Keratinocyte (primary cell): ENCODE measurements around the gene TMEM132D. TPM values are rescaled to one million over a fixed set of nuclear protein-coding genes. Genes with fewer than 3 reads are reported as not detected.

Source experiments
- DNase-seq: peaks from one replicate; pipeline ENCODE4 v3.0.0-alpha.2; 2011; ENCODE audit warnings: low read depth, missing footprints, low spot score
- FAIRE-seq: peaks from 2 replicates; lab custom pipeline; 2011; peaks lifted over from hg19 to GRCh38; lab: Jason Lieb, UNC
- H2AFZ ChIP-seq: 2 replicates; pipeline ENCODE4 v1.6.0; 2012; ENCODE audit warnings: low read length, control low read depth, inconsistent platforms; ENCODE audit not compliant: control insufficient read depth
- H3K27ac ChIP-seq: 2 replicates; pipeline ENCODE4 v1.5.1; 2011; ENCODE audit warnings: low read length; ENCODE audit not compliant: control insufficient read depth, insufficient read depth
- H3K27me3 ChIP-seq: 3 replicates; pipeline ENCODE4 v1.6.0; 2011; ENCODE audit warnings: low read length; ENCODE audit not compliant: control insufficient read depth, insufficient read depth; ENCODE audit errors: extremely low read depth
- H3K36me3 ChIP-seq, 2 experiments: 2 replicates in 1 of 2; 3 replicates in 1 of 2; pipeline ENCODE4 v1.5.1; 2011; ENCODE audit warnings: low read length in 2 of 2, mild to moderate bottlenecking in 1 of 2; ENCODE audit not compliant: control insufficient read depth in 2 of 2, insufficient read depth in 2 of 2; ENCODE audit errors: extremely low read depth in 1 of 2
- H3K4me1 ChIP-seq: 3 replicates; pipeline ENCODE4 v1.5.1; 2011; ENCODE audit warnings: low read length; ENCODE audit not compliant: control insufficient read depth, insufficient read depth; ENCODE audit errors: extremely low read depth
- H3K4me2 ChIP-seq: 3 replicates; pipeline ENCODE4 v1.6.0; 2011; ENCODE audit warnings: low read depth, low read length; ENCODE audit not compliant: control insufficient read depth, insufficient read depth; ENCODE audit errors: extremely low read depth
- H3K4me3 ChIP-seq, 3 experiments: fragments of 200-600 bp in 1 of 3; sonication (generic) in 1 of 3; 2 replicates in 2 of 3; 3 replicates in 1 of 3; pipeline ENCODE4 v1.5.1; 2011 to 2016; ENCODE audit warnings: low read length in 3 of 3, mild to moderate bottlenecking in 3 of 3, control low read depth in 2 of 3, inconsistent platforms in 1 of 3, low read depth in 1 of 3, mixed read lengths in 1 of 3, mixed run types in 1 of 3, moderate library complexity in 1 of 3; ENCODE audit not compliant: control insufficient read depth in 2 of 3, insufficient read depth in 2 of 3; ENCODE audit errors: extremely low read depth in 1 of 3
- H3K79me2 ChIP-seq: 2 replicates; pipeline ENCODE4 v1.6.0; 2012; ENCODE audit warnings: low read length; ENCODE audit not compliant: control insufficient read depth, insufficient read depth
- H3K9ac ChIP-seq: 3 replicates; pipeline ENCODE4 v1.6.0; 2011; ENCODE audit warnings: low read length; ENCODE audit not compliant: control insufficient read depth, insufficient read depth; ENCODE audit errors: extremely low read depth
- H3K9me1 ChIP-seq: 3 replicates; pipeline ENCODE4 v1.6.0; 2011; ENCODE audit warnings: low read length; ENCODE audit not compliant: control insufficient read depth, insufficient read depth; ENCODE audit errors: extremely low read depth
- H3K9me3 ChIP-seq: 2 replicates; pipeline ENCODE4 v1.5.1; 2012; ENCODE audit warnings: low read depth, low read length; ENCODE audit not compliant: control insufficient read depth
- H4K20me1 ChIP-seq: 3 replicates; pipeline ENCODE4 v1.6.0; 2011; ENCODE audit warnings: low read length; ENCODE audit not compliant: control insufficient read depth, insufficient read depth; ENCODE audit errors: extremely low read depth
- EZH2 ChIP-seq: IDR thresholded peaks from one replicate; pipeline ENCODE4 v1.6.1; 2012; ENCODE audit warnings: inconsistent platforms, mild to moderate bottlenecking, low read length, moderate library complexity
- dilution Hi-C: fragments of 300-500 bp; cut with MboI; formaldehyde crosslinking; loops from one replicate; pipeline ENCODE4 v1.7.0; 2020; ENCODE audit warnings: low sequenced_read_pairs; ENCODE audit not compliant: extremely low pct_ligation_motif_present
- polyA plus RNA-seq, 5 experiments: library from polyadenylated mRNA; depleted of rRNA in 3 of 5; stranded (reverse) in 3 of 5; stranded (forward) in 1 of 5; unstranded in 1 of 5; fragments of >200 nt; gene quantifications; 1 replicate in 1 of 5; 2 replicates in 3 of 5; 3 replicates in 1 of 5; pipeline versions ENCODE4 v1.2.1 to v1.2.3, GENCODE V29; 2011 to 2012; ENCODE audit warnings: missing spikeins in 2 of 5, low read depth in 1 of 5, low replicate concordance in 1 of 5
- TF ChIP-seq, protein P1 (sequence below), 3 experiments: IDR thresholded peaks in 1 of 3; conservative IDR thresholded peaks in 1 of 3; optimal IDR thresholded peaks in 1 of 3; 2 replicates in 2 of 3; 3 replicates in 1 of 3; pipeline versions ENCODE3 to v1.5.1; 2011; ENCODE audit warnings: low read length in 3 of 3, mild to moderate bottlenecking in 3 of 3, moderate library complexity in 2 of 3, control low read depth in 1 of 3, inconsistent platforms in 1 of 3; ENCODE audit not compliant: insufficient read depth in 2 of 3; ENCODE audit errors: extremely low read depth in 1 of 3

TMEM132D gene
- polyA plus RNA-seq, 1 donor (not counting 4 experiments of a cell fraction or from before 2014, with no cell fraction given) = not detected

DNA sequence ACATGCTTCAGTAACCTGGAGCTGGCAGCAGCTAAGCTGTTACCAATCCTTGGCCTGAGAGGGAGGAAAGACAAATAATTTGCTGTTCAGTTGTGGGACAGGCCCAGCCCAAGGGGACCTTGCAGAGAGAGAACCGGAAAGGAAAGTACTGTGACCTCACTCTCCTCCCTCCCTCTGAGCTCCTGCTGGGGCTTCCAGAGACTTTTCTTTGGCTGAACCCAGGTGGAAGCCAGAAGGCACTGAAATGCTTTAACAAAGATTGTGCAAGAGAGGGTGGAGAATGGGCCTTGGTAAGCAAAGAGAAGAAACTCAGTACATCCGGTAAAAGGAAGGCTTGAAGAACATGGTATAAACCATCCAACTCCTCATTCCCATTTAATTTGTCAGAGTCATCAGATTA is 593.5 kb downstream of the TMEM132D start:
- FAIRE-seq (no peak), DNase-seq (no peak)
- Histone ChIP-seq H3K9me3 (no peaks in the 10 kb centered on the region), H3K79me2 (no peaks in the 10 kb centered on the region), H3K36me3 (no peaks in the 10 kb centered on the region), H3K4me1 (no peaks in the 10 kb centered on the region), H2AFZ (no peak overlapping the region), H3K27ac (no peak overlapping the region), H3K4me2 (no peak overlapping the region), H3K9me1 (no peaks in the 10 kb centered on the region), H3K4me3 (no peak overlapping the region), H3K9ac (no peak overlapping the region), H3K27me3 (no peaks in the 10 kb centered on the region), H4K20me1 (no peaks in the 10 kb centered on the region)
- dilution Hi-C loops = no loop called here
- TF ChIP-seq EZH2 = no peak
- TF ChIP-seq, protein P1, sequence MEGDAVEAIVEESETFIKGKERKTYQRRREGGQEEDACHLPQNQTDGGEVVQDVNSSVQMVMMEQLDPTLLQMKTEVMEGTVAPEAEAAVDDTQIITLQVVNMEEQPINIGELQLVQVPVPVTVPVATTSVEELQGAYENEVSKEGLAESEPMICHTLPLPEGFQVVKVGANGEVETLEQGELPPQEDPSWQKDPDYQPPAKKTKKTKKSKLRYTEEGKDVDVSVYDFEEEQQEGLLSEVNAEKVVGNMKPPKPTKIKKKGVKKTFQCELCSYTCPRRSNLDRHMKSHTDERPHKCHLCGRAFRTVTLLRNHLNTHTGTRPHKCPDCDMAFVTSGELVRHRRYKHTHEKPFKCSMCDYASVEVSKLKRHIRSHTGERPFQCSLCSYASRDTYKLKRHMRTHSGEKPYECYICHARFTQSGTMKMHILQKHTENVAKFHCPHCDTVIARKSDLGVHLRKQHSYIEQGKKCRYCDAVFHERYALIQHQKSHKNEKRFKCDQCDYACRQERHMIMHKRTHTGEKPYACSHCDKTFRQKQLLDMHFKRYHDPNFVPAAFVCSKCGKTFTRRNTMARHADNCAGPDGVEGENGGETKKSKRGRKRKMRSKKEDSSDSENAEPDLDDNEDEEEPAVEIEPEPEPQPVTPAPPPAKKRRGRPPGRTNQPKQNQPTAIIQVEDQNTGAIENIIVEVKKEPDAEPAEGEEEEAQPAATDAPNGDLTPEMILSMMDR (optimal IDR thresholded peaks at IDR 0.05 in 1 of 3, IDR thresholded peaks at IDR 0.05 in 1 of 3, conservative IDR thresholded peaks at IDR 0.05 in 1 of 3; ENCODE audit: extremely low read depth in 1 of 3, insufficient read depth in 2 of 3, low read length in 3 of 3) = no peak

DNA sequence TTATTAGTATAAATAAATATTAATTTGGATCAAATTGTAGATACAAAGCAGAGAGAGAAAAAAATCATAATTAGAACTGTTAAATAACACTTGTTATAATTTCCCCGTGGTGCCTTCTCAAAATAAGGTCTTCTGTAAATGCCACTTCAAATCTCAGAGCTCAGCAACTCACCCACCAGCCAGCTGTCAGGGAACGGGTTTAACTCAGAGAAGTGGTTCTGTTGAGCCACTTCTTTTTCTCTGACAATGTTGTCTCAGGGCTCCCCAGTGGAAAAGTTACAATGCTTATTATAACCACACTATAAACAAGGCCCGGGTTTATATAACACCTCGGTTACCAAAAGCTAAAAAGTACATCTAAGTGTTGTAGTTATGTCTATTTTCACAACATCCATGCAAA is 598.0 kb downstream of the TMEM132D start:
- H3K9me1 ChIP-seq = no peaks in the 10 kb centered on the region
- H2AFZ ChIP-seq = no peak overlapping the region
- H3K79me2 ChIP-seq = no peaks in the 10 kb centered on the region
- no peak for FAIRE-seq
- no peaks in the 10 kb centered on the region for H3K36me3 ChIP-seq
- dilution Hi-C loops = no loop called here
- H4K20me1 ChIP-seq = no peaks in the 10 kb centered on the region
- no peak overlapping the region for H3K4me2 ChIP-seq
- no peaks in the 10 kb centered on the region for H3K27me3 ChIP-seq
- peaks cover 2% of the 10 kb centered on the region for H3K9me3 ChIP-seq
- H3K27ac ChIP-seq = no peak overlapping the region
- no peak overlapping the region for H3K4me3 ChIP-seq
- H3K9ac ChIP-seq = no peak overlapping the region
- H3K4me1 ChIP-seq = no peaks in the 10 kb centered on the region
- no peak for DNase-seq
- TF ChIP-seq EZH2 = no peak
- TF ChIP-seq, protein P1 (optimal IDR thresholded peaks at IDR 0.05 in 1 of 3, IDR thresholded peaks at IDR 0.05 in 1 of 3, conservative IDR thresholded peaks at IDR 0.05 in 1 of 3; ENCODE audit: extremely low read depth in 1 of 3, insufficient read depth in 2 of 3, low read length in 3 of 3) = no peak
